Astrocyte (in vitro differentiated cells and primary cell): ENCODE results near the gene LAMA1.

Experiments
- CTCF ChIP-seq: IDR thresholded peaks from 2 replicates; pipeline ENCODE4 v1.5.1; 2011; ENCODE audit warnings: low read depth, mild to moderate bottlenecking, inconsistent platforms, low read length, moderate library complexity; ENCODE audit not compliant: insufficient read depth
- EZH2 ChIP-seq: IDR thresholded peaks from 2 replicates; pipeline ENCODE4 v1.6.1; 2012; ENCODE audit warnings: mild to moderate bottlenecking, low read length, inconsistent platforms; ENCODE audit not compliant: insufficient read depth

GRCh38 chr18:7105268-7105667, 12.3 kb downstream of the LAMA1 start:
- TF ChIP-seq CTCF = no peak
- TF ChIP-seq EZH2 = no peak
